Measurements from ENCODE around the gene CXADR.

Gene CXADR

DNA sequence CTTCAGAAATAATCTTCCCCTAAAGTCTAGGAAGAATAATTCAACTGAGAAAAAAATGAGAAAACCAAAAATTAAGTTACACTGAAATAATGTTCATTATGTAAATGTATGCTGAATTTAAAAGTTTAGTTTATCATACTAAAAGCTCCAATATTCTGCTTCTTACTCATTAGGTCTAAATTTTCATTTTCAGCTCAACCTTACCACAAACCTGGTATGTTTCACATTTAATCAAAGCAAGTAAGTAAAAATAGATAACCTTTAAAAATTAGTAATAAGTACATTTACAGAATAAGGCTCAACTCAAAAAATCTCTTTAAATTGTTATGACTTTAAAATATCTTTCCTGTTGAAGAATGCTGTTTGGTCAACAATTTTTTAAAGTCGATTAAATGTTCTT, 84.8 kb downstream of the CXADR start:
- no peak for DNase-seq (ENCODE audit: low spot score)

DNA sequence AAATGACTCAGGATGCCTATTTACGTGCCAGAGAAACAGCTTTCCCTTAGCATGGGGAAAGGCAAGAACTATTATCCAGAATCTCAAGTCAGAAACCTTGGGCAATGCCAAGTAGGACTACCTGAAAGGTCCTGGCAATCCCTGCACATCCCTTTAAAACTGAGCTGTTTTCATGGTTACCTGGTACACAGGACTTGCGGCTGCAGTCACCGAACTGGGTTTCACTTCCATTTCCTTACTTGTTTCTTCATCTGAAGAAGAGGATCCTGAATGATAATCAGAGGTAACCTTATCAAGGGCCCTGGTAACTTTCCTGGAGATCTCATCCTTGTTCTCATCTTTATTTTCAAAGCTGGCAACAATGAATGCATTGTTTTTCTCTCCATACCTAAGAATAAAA, 85.6 kb downstream of the CXADR start:
- DNase-seq (ENCODE audit: low spot score), result no peak

DNA sequence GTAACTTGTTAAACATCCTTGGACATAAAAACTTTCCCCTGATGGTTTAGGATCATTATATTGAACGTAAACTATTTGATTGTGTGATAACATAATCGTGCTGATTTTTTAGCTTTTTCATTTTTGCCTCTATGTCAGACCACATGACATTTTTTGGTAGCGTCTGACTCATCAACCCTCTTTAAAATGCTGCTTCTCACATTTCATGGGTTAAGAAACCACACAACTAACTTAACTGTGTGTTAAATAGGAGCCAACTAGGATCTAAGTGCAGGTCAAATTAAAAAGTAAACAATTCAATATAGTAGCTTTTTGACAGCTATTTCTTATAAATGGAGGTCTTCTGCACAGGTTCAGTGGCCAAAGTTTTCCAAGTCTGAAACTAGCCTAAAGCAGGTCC, 90.0 kb downstream of the CXADR start:
- DNase-seq (ENCODE audit: low spot score), result no peak

DNA sequence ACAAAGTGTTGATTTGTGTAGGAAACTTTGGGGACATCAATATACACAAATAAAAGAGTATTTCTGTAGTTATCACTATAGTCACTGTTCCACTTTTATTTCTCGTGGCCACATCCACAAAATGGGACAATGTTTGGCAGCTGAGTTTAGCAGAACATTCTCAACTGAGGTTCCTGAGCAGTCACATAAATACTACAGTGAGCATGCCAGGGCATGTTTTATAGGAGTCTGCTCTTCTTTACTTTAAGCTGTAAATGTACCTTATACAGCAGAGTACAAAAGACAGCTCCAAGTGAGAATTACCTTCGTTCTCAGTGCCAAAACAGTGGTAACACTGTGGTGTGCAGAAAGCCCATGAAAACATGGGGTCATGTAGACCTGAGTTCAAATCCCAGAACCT, 94.8 kb downstream of the CXADR start:
- no peak for DNase-seq (ENCODE audit: low spot score)

DNA sequence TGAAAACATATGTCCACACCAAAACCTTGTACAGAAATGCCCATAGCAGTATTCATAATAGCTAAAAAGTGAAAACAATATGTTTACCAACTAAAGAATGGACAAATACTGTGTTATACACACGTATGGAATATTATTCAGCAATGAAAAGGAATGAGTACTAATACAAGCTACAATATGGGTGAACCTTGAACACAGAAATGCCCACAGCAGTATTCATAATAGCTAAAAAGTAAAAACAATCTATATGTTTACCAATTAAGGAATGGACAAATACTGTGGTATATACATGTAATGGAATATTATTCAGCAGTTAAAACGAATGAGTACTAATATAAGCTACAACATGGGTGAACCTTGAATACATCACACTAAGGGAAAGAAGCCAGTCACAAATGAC, 96.8 kb downstream of the CXADR start:
- DNase-seq (ENCODE audit: low spot score), result no peak

DNA sequence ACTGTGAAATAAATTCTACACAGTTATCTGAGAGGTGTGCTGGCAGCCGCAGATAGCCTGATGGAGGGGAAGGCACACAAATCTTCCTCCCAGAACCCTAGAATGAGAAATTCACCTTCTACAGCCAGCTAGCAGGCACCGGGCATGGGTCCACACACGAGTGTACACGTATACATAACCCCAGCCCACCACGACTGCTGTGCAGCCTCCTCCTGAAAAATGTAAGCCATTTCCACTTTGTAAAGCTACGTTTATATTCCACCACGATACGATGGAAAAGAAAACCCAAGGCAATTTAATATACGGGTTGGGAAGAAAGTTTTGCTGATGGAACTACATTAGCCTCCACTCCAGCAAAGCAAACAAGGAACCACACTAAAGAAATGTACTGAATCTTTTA, 98.1 kb downstream of the CXADR start:
- peak; percentile 3 for DNase-seq (ENCODE audit: low spot score)

DNA sequence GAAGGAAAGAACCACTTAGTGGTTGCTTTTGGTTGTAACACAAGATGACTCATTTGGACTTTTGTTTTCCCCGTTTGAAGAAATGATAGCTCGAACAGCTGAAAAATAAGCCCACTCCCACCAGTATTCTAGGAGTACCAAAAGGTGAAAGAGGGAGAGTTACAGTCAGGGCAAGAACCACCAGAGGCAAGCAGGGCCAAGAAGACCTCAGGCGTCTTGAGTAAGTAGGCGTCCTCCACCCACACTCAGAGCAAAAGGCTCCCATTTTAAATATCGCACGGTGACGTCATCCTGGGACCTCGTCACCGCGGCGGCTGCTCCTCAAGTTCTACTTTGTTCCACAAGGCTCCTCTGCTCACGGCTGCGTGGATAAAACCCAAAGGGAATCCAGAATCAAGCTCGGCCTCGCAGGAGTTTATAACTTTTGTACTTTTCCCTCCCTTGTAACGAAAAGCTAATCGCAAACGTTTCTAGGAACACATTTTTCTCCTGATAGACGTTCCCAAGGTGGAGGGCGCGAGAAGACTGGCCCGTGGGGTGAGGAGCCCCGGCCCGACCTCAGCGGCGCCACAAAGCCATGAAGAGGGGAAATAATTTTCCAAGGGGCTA, 98.7 kb downstream of the CXADR start:
- peak; percentile 68 for DNase-seq (ENCODE audit: low spot score)

DNA sequence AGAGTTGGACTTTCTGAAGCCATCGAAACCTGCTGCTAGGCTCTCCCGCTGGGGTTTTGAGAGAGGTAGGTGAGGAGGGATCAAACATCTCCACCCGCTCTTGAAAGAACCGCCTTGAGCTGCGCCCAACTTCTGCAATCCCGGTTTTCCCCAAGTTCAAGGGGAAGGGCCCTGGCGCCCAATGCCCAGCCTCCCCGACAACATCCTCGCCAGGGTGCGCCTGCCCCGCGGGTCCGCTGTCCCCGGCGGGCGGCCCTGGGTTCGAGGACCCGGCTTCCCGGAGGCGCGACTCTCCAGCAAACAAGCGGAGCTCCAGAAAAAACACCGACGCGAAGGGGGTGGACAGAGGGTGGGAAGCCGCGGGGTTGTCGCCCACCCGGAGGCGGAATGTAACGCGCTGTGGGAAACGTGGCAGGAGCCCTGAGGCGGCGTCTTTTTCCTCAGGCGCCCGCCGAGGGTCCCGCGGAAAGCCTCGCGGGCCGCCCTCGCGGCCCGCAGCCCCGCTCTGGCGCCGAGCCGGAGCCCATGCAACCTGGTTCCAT, 99.3 kb downstream of the CXADR start:
- DNase-seq (ENCODE audit: low spot score), result no peak

DNA sequence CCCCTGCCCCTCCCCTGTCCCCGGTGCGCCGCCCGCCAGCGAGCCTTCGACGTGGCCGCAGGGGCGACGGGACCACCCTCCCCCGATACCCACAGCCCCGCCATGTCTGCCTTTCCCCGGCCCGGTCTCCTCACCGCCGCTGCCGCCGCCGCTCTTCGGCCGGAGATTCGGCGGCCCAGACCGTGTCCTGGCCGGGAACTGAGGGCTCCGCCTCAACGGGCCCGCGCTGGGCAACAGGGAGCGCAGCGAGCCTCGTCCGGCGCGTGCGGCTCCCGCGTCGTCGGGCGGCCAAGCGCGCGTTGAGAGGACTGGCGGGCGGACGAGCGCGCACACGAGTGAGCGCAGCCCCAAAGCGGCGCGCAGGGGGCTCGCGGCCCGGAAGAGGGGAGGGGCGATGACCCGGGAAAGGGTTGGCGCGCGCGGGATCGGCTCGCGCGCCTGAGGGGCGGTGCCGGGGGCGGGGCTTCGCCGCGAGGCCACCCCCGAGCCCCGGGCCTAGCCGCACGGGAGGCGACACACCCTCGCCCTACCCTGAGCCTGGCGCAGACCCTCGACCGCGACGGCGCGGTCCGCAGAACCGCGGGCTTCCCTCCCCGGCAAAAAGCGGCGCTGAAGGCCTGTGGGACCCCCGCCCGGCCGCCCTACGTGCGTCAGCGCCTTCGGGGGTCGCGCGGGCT, 99.9 kb downstream of the CXADR start, which contains the start of gene BTG3:
BTG3 (minus strand) TSS at position 337 of the 677 bp plus-strand sequence. CDS start 3,757 bp downstream, outside the sequence.
- peak; percentile 76 for DNase-seq (ENCODE audit: low spot score)

DNA sequence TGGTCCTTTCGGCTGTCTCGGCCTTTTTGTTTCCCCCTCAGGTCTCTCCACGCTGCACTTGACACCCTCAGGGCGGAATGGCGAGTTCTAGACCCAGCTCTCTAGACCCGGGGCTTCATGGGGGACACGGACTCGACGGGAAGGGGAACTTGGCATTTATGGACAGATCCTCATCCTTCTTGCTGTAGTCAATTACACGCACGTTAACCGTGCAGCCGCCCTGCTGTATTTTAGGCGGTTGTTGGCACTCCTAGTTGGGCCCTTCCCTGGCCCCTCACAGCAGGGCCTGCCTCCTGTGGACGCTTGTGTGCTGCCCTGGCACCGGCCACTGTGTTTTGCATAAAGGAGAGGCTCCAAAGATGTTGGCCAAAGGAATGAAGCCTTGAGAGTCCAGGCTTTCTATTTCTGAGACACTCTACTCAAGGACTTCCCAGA, 100.4 kb downstream of the CXADR start:
- peak; percentile 2 for DNase-seq (ENCODE audit: low spot score)

DNA sequence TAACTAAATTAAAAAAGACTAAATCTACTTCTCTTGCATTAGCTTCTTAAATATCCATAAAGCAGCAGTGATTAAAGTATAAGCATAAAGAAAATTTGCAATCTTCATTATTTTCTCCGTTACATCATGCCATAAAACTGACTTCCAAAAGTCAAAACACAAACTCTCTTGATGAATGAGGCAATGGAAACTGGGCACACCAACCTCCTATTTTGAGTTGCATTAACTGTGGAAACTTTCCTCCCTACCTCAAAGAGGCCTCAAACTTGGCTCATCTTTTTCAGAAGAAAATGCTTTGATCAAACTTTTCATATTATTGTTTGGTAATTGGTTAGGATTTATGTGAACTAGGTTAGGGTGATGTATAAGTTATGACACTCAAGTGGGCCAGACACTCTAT, 104.0 kb downstream of the CXADR start:
- DNase-seq (ENCODE audit: low spot score), result no peak

DNA sequence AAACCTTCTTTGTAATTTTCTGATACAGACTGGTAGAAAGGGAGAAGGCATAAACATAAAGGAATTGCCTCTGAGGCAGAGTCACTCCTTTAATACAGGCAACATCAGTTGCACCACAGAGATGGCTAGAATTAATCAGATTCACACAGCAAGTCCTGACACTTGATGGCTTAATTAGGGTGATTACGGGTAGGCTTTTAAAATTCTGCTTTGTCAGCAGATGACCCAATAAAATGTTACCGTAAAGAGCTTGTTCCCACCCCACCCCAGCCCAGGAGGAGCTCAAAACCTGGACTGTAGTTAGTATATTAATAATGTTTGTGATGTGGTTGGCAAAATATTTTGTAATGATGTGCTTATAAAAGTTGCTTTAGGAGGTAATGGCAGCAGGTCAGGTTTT, 109.2 kb downstream of the CXADR start:
- no peak for DNase-seq (ENCODE audit: low spot score)

DNA sequence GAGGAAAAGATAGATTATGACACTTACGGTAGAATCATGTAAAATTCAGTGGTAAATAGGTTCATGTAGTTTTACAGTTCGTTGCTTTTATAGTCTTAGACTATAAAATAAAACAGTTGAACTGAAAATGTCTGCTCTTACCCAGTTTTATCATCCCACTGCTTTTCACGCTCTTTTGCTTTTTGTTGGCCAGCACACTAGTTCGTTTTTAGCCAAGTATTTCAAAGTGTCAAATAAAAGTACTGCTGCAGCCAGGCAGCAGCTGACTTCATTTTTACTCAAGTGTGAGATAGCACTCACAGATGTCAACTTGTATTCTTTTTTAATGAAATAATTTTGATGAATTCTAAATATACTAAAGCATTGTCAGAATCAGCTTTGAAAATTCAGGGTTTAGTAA, 118.4 kb downstream of the CXADR start:
- DNase-seq (ENCODE audit: low spot score), result no peak

DNA sequence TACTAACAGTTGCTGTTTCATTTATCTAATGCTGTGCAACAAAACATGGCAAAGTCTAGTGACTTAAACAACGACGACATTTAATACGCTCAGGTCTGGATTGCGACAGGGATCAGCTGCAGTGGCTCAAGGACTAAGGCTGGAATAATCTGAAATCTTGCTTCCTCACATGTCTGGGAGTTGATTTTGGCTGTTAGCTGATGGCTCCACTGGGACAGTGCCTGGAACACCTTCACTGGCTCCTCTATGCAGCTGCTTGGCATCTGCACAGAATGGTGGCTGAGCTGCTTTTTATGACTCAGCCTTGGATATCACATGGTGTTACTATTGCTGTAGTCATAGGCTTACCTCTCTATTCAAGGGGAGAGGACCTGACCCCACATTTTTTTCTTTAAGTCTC, 123.9 kb downstream of the CXADR start:
- DNase-seq (ENCODE audit: low spot score), result no peak

DNA sequence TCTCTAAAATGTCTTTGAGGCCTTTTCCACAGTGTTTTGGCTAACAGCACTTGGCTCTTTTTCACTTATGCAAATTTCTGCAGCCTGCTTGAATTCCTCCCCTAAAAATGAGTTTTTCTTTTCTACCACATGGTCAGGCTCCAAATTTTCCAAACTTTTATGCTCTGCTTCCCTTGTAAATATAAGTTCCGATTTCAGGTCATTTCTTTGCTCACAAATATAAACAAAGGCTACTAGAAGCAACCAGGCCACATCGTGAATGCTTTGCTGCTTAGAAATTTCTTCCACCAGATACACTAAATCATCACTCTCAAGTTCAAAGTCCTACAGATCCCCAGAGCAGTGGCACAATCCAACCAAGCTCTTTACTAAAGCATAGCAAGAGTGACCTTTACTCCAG, 128.0 kb downstream of the CXADR start:
- no peak for DNase-seq (ENCODE audit: low spot score)

Small RNA genes within 50 kb of the gene (small RNA-seq; reads per million reads assigned to genes)
- gene RF00019, result 0 reads per million in 2 experiments
- gene RN7SL163P, result 0 reads per million in 2 experiments
- 0 reads per million in 2 experiments for gene RPL39P40

Data from SK-N-DZ (cell line).